ENCODE results near the gene HID1.
"Not testable (repeated sequence)": the region's sequence is repeated elsewhere in the genome, so short reads cannot be mapped to it uniquely, and the experiment has no call there.

The HID1 gene

GRCh38 chr17:74971069-74971841, 1.3 kb downstream of the HID1 start:
- in situ Hi-C loops (cut with MboI; ENCODE audit: low sequenced_read_pairs): no loop called here

GRCh38 chr17:74970395-74970794, 2.2 kb downstream of the HID1 start:
- in situ Hi-C loops (cut with MboI; ENCODE audit: low sequenced_read_pairs): no loop called here

GRCh38 chr17:74969501-74969900, 3.1 kb downstream of the HID1 start:
- in situ Hi-C loops (cut with MboI; ENCODE audit: low sequenced_read_pairs): not testable (repeated sequence)

GRCh38 chr17:74968361-74968780, 4.2 kb downstream of the HID1 start:
- in situ Hi-C loops (cut with MboI; ENCODE audit: low sequenced_read_pairs): no loop called here

GRCh38 chr17:74964988-74965622, 7.5 kb downstream of the HID1 start:
- in situ Hi-C loops (cut with MboI; ENCODE audit: low sequenced_read_pairs): no loop called here

GRCh38 chr17:74964246-74964761, 8.3 kb downstream of the HID1 start:
- in situ Hi-C loops (cut with MboI; ENCODE audit: low sequenced_read_pairs): no loop called here

GRCh38 chr17:74963656-74964055, 8.9 kb downstream of the HID1 start:
- in situ Hi-C loops (cut with MboI; ENCODE audit: low sequenced_read_pairs): no loop called here

- in situ Hi-C loops (cut with MboI; ENCODE audit: low sequenced_read_pairs): no loop called here
Observed at GRCh38 chr17:74962622-74963394, 9.8 kb downstream of the HID1 start.

GRCh38 chr17:74961657-74962350, 10.8 kb downstream of the HID1 start:
- in situ Hi-C loops (cut with MboI; ENCODE audit: low sequenced_read_pairs): no loop called here

GRCh38 chr17:74960570-74961342, 11.8 kb downstream of the HID1 start:
- in situ Hi-C loops (cut with MboI; ENCODE audit: low sequenced_read_pairs): no loop called here

GRCh38 chr17:74959826-74960515, 12.6 kb downstream of the HID1 start:
- in situ Hi-C loops (cut with MboI; ENCODE audit: low sequenced_read_pairs): no loop called here

- in situ Hi-C loops (cut with MboI; ENCODE audit: low sequenced_read_pairs): no loop called here
Observed at GRCh38 chr17:74957935-74958740, 14.4 kb downstream of the HID1 start.

GRCh38 chr17:74956093-74956492, 16.5 kb downstream of the HID1 start:
- in situ Hi-C loops (cut with MboI; ENCODE audit: low sequenced_read_pairs): no loop called here

GRCh38 chr17:74954665-74955421, 17.7 kb downstream of the HID1 start:
- in situ Hi-C loops (cut with MboI; ENCODE audit: low sequenced_read_pairs): no loop called here

- in situ Hi-C loops (cut with MboI; ENCODE audit: low sequenced_read_pairs): no loop called here
Observed at GRCh38 chr17:74954115-74954514, 18.4 kb downstream of the HID1 start.

- in situ Hi-C loops (cut with MboI; ENCODE audit: low sequenced_read_pairs): no loop called here
Observed at GRCh38 chr17:74953134-74953687, 19.3 kb downstream of the HID1 start.

- in situ Hi-C loops (cut with MboI; ENCODE audit: low sequenced_read_pairs): no loop called here
Observed at GRCh38 chr17:74952431-74953133, 20.0 kb downstream of the HID1 start.

Data from HL-60/S4 treated with retinoic acid at 250 ng/mL for 4 days and 3 days (cell line).